Adrenal gland (tissue), 5 donors: Measurements from ENCODE around the gene AGPAT2.

Experiments
- POLR2A ChIP-seq, 2 donors: fragments of 450-650 bp; IDR thresholded peaks; one replicate each; pipeline ENCODE4 v1.6.1; 2017; ENCODE audit warnings: antibody characterized with exemption in 2 of 2, mild to moderate bottlenecking in 2 of 2, moderate library complexity in 1 of 2
- TF ChIP-seq, protein P1 (sequence below), 6 experiments: fragments of 450-650 bp in 4 of 6; fragments of 200-600 bp in 2 of 6; sonication (generic) in 1 of 6; IDR thresholded peaks; 1 replicate in 5 of 6; 2 replicates in 1 of 6; pipeline versions ENCODE4 v1.5.1 to v1.8.0; 2016 to 2021; ENCODE audit warnings: antibody characterized with exemption in 6 of 6, mild to moderate bottlenecking in 2 of 6, moderate library complexity in 1 of 6
- donor health status: DM: no; HTN: no; CAD: no.

DNA sequence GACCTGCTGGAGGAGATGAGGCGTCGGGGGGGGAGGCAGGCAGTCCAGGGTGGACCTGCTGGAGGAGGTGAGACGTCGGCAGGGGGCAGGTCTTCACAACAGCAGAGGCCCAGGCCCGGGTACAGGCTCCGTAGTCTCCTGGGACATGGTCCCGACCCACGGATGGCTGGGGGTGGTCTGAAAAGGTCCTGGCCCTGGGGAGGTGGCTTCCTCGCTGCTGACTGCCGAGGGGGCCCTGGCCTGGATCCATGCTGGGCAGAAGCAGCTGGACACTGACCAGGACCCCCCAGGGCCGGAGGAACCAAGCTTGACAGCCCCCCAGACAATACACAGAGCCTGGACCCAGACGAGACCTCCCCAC lies 16.0 kb downstream of the AGPAT2 start:
- TF ChIP-seq, protein P1, sequence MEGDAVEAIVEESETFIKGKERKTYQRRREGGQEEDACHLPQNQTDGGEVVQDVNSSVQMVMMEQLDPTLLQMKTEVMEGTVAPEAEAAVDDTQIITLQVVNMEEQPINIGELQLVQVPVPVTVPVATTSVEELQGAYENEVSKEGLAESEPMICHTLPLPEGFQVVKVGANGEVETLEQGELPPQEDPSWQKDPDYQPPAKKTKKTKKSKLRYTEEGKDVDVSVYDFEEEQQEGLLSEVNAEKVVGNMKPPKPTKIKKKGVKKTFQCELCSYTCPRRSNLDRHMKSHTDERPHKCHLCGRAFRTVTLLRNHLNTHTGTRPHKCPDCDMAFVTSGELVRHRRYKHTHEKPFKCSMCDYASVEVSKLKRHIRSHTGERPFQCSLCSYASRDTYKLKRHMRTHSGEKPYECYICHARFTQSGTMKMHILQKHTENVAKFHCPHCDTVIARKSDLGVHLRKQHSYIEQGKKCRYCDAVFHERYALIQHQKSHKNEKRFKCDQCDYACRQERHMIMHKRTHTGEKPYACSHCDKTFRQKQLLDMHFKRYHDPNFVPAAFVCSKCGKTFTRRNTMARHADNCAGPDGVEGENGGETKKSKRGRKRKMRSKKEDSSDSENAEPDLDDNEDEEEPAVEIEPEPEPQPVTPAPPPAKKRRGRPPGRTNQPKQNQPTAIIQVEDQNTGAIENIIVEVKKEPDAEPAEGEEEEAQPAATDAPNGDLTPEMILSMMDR (IDR thresholded peaks at IDR 0.05) = no peak
- TF ChIP-seq POLR2A (IDR thresholded peaks at IDR 0.05) = no peak
